DMS114 treated with DMSO at 0.1 percent for 48 hours (cell line): ENCODE measurements around the gene CTDNEP1.

Experiments used
- DNase-seq: peaks from one replicate; lab custom pipeline; 2025; ENCODE audit not compliant: unreplicated experiment; lab: John Stamatoyannopoulos, UW

The CTDNEP1 gene

DNA sequence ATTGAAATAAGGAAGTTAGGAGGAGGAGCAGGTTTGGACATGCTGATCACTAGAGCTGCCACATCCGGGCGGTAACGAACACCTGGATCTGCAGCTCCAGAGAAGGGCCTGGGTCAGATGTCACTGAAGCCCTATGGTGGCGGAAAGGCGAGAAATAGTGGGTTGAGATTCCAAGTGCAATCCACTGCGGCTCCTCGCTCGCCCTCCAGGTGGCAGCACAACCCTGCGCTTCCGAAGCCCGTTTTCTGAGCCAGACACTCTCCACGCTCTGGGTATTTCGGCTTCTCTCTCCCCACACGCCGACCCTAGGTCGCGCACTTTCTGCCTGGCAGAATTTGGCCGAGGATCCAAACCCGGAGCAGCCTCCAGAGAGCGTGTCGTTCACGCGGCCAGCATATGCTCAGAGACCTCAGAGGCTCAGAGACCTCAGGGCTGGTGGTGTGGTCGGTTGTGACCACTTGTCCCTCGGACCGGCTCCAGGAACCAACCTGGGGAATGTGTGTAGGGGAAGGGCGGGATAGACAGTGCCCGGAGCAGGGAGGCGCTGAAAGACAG, 29.1 kb upstream of the CTDNEP1 start:
- peak; percentile 76 for DNase-seq

DNA sequence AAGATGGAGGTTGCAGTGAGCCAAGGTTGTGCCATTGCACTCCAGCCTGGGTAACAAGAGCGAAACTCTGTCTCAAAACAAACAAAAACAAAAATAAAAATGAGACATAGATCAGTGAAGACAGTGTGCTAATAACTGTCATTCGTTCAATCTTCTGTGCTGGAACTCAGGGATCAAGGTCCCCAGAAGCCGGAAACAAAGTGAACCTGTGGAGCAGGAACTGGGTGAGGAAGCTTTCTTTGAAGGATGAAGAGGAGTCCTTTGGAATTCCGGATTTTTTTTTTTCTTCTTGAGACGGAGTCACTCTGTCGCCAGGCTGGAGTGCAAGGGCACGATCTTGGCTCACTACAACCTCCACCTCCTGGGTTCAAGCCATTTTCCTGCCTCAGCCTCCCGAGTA, 27.9 kb upstream of the CTDNEP1 start:
- no peak for DNase-seq

DNA sequence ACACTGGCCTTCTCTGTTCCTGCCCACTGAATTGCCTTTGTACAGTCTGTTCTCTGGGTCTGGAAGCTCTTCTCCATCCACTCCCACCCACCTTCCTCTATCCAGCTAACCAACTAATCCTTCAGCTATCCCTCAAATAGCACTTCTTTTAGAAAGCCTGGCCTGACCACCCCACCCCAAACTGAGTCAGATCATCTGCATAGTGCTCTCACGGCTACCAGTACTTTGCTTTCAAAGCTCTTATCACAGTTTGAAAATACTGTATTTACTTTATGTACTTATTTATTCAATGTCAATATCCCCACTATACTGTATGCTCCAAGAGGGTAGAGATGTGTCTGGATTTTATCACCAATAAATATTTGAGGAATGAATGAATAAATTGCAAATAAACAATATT, 15.2 kb upstream of the CTDNEP1 start:
- DNase-seq: no peak

DNA sequence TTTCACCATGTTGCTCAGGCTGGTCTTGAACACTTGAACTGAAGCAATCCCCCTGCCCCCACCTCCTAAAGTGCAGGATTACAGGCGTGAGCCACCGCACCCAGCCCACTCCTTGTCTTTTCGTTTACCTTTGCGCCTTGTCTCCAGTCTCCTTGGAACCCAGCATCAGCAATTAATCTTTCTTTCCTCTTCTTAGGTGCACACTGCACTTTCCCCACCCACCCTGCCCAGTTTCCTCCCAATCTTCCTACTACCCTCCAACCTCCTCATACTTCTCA, 12.2 kb upstream of the CTDNEP1 start:
- DNase-seq: no peak

DNA sequence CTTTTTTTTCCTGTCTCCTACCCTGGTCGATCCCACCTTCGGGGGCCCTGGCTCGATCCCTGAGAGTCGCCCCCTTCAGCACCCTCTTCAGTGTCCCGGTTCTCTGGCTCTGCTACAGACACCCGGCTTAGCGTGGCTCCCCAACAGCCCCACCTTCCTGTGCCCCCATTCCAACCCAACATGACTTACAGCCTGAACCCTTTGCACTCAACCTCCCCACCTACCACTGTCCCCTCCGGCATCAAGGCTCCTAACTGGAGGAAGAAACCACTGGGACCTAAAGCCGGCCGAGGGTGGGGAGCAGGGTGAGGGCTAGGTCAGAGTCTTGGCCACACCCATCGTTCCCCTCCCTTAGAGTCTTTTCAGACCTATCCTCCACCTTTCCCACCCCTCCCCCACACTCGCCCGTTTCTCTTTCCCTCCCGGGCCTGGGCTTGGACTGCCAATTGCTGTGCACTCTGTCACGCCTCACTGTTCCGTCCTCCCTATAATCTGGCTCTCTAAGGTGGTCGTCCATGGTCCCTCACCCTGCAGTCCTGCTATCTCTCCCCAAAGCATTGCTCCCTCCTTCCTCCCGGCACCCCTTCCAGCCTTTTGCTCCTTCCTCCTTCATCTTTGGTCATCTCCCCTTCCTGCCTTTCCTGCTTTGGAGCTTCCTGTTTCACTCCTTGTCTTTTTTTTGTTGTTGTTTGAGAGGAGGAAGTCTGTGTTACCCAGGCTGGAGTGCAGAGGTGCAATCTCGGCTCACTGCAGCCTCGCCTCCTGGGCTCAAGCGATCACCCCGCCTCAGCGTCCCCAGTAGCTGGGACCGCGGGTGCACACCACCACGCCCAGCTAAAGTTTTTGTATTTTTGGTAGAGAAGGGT, 11.6 kb upstream of the CTDNEP1 start:
- no peak for DNase-seq

DNA sequence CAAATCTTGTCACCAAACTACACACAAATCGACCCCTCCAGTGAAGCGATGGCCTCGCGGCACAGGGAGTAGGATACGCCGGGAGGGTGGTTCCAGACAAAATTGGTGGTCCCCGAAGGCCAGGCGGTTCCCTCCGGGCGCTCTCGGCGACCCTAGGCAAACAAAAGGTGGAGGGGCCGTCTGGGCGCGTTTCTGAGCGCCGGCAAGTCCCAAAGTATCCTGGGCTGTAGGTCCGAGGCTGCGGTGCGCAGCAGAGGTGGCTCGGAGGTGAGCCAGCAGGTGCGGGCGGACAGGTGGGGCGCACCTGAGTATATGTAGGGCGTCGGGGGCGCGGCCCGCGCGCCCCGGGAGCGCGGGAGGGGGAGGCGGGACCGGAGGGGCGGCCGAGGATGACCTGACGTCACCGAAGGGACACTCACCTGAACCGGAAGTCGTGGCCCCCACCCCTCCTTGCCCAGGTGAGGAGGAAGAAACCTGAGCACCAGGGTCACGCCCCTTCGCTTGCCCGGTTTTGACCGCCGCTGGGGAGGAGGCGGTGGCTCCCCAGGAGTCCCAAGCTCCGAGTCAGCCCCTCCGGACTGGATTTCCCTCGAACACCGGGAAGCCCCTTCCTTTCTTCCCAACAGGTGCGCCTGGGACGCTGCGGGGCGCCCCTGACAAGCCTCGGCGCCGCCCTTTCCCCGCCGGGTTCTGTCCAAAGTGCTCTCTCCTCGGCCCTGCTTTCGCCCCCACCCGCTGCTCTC, 10.8 kb upstream of the CTDNEP1 start, which contains the start of gene CLDN7:
TSS of gene CLDN7 (minus strand) at position 287 of the 743 bp plus-strand sequence. CDS start 435 bp downstream, outside the sequence.
- DNase-seq: no peak

DNA sequence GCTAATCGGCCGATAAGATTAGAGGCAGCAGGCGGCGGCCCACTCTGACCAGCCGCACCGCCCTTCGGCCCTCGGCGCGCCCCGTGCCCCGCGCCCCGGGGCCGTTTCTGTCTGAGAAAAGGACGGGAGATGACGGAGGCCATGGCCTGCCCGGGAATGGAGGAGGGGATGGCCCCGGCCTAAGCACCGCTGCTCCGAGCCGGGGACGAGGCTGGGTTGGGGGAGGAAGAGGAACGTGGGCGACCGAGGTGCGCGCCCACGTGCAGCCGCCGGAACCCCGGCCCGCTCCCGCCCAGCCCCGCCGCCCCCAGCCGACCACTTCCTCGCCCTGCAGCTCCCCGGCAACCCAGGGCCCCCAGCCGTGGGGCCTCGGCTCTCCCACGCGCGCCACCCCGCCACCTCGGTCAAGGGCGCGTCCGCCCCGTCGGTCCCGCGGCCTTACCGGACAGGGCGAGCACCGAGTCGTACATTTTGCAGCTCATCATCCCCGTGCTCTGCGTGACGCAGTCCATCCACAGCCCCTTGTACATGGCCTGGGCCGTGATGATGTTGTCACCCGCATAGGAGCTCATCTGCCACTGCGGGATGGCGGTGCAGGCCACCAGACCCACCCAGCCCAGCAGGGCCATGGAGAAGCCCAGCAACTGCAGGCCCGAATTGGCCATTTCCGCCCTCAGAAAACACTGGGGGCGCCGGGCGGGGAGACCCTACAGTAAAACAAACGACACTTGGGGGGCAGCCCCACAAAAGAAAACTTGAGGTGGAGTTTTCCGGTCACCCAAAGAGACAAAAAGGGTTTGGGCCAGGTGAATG, 10.1 kb upstream of the CTDNEP1 start:
- no peak for DNase-seq

DNA sequence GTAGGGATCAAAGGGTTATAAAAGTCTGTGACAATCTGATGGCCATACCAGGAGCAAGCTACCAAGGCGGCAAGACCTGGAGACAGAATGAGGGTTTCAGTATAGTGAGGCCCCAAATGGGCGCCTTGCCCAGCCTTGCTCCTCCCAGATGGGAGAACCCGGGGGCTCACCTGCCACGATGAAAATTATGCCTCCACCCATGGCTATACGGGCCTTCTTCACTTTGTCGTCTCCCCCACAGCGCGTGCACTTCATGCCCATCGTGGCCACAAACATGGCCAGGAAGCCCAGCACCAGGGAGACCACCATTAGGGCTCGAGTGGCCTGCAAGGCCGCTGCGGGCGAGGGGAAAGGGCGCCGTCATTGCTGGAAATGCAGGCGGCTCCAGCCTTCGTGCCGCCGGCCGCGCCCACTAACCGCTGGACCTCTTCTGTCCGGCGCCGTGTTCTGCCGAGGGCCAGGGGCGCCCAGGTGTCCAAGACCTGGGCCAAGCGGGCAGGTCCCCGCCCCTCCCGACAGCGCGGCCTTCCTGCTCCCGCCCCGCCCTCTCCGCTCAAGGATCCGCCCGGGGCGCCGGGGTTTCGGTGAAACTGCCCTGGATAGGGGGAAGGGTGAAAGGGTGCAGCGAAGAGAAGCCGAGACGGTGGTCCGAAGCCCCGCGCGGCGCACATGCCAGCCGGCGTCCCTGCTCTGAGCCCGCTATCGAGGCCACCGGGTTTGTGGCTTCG, 9.3 kb upstream of the CTDNEP1 start:
- DNase-seq: no peak

DNA sequence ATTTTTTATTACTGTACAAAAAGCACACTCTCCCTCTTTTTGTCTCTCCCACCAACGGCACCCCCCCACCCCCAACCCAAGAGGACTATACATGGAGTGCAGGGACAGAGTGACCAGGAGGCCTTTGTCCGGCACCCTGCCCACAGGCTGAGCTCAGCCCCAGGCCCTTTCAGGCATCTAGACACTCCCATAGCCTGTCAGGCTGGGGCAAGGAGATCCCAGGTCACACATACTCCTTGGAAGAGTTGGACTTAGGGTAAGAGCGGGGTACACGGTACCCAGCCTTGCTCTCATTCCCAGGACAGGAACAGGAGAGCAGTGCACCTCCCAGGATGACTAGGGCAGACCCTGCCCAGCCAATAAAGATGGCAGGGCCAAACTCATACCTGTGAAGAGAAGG, 8.6 kb upstream of the CTDNEP1 start:
- no peak for DNase-seq

DNA sequence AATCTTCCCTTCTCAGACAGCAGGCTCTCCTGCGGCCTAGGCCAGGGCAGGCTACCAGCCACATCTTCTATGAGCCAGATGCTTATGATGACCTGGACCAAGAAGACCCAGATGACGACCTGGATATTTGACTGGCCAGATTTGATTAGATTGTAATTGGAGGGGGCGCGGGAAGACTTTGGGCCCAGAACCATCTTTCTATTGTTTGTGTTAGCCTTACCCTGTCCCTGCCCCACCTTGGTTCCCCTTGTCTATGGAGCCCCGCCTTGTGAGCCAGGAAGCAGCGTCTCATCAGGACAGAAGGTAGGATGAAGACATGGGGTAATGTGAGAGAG, 8.0 kb upstream of the CTDNEP1 start:
- DNase-seq: no peak

DNA sequence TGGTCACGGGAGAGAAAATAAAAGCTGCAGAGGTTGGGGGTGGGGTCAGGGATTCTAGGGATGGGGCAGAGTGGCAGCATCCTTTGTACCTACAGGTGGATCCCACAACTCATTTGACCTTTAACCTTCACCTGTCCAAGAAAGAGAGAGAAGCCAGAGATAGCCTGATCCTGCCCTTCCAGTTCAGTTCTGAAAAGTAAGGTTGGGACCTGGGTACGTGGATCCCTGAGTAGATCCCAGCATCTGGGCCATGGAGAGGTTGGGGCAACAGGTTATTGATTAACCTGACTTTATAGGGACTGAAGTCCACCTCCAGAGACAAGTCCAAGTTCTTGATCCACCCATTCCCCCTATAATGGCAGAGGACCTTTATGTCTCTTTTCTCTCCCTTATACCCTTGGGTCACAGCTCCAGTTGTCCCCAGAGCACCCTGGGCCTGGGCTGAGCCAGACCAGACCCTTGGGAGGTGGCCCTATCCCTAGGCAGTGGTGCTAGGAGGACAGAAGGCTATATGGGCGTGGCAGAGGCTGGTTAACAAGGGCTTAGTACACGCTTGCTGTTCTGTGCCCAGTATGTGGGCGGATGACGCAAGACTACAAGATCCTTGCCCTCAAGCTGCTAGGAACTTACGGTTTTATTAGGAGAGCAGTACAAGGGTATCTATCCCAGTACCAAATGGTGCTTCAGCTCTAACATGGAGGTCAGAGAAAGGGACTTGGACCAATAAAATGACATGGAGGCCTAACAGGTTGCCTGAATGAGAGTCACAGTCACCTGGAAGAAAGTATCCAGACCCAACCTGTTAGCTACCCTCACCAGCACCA, 7.4 kb upstream of the CTDNEP1 start:
- DNase-seq: no peak

DNA sequence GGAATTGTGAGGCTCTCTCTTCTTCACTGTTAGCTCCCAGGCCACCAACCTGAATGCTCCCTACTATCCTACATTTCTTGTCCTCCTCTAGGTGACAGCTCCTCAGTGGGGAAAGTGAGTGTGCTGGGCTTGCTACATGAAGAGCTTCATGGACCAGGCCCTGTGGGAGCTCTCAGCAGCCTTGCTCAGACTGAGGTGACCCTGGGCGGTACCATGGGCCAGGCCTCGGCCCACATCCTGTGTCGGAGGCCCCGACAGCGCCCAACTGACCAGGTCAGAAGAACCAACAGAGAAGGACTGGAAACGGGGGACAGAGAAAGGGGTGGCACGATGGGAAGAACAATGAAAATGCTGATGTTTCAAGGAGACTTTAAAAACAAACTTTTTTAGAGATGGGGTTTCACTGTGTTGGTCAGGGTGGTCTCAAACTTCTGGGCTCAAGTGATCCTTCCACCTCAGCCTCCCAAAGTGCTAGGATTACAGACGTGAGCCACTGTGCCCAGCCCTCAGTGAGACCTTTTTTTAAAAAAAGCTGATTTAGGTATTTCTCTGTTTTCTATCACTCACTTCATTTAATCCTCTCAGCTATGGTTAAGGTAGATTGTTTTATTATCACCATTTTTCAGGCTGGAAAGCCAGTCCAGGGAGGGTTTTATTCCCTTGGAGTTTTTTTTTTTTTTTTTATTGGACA, 5.4 kb upstream of the CTDNEP1 start:
- no peak for DNase-seq

DNA sequence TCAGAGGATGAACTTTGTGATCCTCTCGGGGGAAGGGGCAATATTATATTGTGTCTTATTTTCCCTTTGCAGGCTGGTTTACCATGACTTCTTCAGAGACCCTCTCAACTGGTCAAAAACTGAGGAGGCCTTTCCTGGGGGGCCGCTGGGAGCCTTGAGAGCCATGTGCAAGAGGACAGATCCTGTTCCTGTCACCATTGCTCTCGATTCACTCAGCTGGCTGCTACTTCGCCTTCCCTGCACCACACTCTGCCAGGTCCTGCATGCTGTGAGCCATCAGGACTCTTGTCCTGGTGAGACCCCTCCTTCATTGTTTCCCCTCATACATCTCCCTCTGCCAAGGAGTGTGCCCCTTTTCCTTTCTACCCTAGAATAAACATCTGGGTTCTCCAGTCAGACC, 3.0 kb upstream of the CTDNEP1 start:
- DNase-seq: no peak

DNA sequence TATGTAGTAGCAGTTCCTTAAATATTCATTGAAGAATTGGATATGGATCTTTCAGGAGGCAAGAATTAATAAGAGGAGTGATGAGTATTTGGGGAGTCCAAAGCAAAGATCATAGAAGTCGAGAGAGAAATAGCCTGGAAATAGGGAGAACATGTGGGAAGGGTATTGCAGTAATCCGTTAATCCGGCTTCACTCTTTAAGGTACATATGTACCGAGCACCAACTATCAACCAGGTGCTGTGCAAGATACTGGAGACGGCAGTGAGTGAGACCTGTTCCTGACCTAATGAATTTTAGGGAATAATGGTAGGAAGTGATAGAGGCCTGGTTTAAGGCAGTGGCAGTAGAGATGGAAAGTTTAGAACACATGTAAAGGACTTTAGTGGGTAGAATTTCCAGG, 1.5 kb upstream of the CTDNEP1 start:
- DNase-seq: no peak

DNA sequence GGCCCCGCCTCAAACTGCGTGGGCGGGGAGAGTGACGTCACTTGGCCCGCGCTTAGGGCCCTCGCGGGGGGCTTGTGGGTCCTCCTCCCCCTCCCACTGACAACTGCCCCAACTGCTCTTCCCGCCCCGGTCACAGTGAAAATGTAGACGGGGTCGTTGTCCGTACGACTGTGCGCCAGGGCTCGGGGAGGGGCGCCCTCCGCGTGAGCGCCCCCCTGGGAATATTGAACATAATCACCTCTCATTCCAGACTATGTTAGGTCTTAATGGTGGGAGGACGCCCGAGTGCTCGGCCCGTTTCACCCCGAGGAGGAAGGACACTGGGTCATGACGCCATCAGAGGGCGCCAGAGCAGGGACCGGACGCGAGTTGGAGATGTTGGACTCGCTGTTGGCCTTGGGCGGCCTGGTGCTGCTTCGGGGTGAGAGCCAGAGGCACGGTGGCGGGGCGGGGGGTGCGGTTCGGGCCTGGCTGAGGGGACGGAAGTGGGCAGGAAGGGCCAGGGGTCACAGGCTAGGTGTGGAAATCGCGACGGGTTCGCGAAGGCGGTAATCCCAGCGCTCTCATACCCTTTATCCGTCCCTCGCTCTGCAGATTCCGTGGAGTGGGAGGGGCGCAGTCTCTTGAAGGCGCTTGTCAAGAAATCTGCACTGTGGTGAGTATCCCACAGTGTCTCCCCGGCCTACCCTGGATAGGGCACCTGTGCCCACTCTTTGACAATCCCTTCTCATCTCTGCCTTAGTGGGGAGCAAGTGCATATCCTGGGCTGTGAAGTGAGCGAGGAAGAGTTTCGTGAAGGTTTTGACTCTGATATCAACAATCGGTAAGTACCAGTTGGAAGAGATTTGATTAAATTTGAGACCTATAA, 876 bp upstream of the CTDNEP1 start, which contains the start of gene ELP5:
TSS of gene ELP5 (plus strand) at position 40 of the 868 bp plus-strand sequence. CDS start at position 376, 336 bp downstream.
- peak; percentile 79 for DNase-seq

DNA sequence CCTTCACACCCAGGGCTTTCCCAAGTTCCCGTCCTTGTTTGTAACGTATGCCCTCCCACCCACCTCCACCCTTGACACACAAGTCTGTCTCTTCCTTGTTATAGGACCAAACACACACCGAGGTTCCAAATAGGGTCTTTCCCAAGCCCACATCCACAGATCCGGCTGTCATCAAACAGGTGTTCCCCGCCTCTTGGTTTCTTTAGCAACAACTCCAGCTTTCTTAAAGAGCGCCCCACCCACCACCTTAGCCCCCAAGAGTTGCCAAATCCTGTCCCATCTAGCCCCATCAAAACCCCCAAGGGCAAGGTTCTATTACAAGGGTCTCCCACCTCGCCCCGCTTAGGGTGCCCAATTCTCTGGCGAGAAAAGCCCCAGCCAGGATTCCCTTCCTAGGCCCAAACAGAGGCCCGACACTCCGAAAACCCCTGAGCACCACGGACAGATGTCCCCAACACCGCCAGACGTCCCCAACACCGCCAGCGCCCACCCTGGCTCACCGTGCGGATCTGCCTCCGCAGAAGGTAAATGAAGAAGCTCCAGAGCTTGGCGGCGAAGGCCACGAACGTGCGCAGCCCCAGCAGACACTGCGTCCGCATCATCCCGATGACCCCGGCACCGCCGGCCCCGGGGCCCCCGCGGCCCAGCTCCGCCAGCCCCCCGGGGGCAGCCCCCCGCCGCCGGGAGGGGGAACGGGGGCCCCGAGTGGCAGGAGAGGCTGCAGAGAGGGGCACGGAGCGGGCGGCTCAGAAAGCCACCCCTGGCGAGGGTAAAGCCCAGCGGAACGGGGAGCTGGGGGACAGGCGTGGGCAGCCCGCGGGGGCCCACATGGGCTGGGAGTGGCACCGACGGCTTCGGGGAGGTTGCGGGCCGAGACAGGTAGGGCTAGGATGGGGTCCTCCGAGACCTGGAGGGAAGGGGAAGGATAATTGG, 573 bp downstream of the CTDNEP1 start:
- no peak for DNase-seq

DNA sequence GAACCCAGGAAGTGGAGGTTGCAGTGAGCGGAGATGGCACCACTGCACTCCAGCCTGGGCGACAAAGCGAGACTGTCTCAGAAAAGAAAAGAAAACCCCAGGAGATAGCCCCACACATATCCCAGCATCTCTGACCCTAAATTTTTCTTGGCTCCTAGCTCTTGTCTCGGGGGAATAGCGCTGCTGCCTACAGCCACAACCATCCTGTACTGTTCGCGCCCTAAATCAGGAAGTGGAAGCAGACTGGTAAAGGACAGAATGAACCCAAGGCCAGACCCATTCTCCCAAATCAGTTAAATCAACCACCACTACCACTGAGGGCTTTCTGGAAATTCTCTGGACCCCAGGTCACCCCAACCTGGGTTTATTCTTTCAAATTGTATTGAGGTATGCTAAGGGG, 1.7 kb downstream of the CTDNEP1 start:
- DNase-seq: no peak
